Osteocyte (in vitro differentiated cells): ENCODE measurements around the gene MTOR. TPM values are rescaled to one million over a fixed set of nuclear protein-coding genes. Genes with fewer than 3 reads are reported as not detected.
"Not testable (repeated sequence)": the region's sequence is repeated elsewhere in the genome, so short reads cannot be mapped to it uniquely, and the experiment has no call there.

Source experiments
- DNase-seq: peaks from one replicate; pipeline ENCODE4 v3.0.0; 2021; ENCODE audit warnings: mixed read lengths; ENCODE audit not compliant: unreplicated experiment; ENCODE audit errors: extremely low spot score
- H3K27ac Mint-ChIP-seq: one replicate; pipeline ENCODE4 v1.8.0; 2021; ENCODE audit warnings: mild to moderate bottlenecking, mixed read lengths; ENCODE audit not compliant: unreplicated experiment
- H3K27me3 Mint-ChIP-seq: one replicate; pipeline ENCODE4 v1.8.0; 2021; ENCODE audit warnings: mixed read lengths; ENCODE audit not compliant: unreplicated experiment
- H3K36me3 Mint-ChIP-seq: one replicate; pipeline ENCODE4 v1.8.0; 2021; ENCODE audit warnings: mixed read lengths; ENCODE audit not compliant: unreplicated experiment
- H3K4me1 Mint-ChIP-seq: one replicate; pipeline ENCODE4 v1.8.0; 2021; ENCODE audit warnings: mixed read lengths; ENCODE audit not compliant: unreplicated experiment
- H3K4me3 Mint-ChIP-seq: one replicate; pipeline ENCODE4 v1.8.0; 2021; ENCODE audit warnings: mild to moderate bottlenecking, moderate library complexity, mixed read lengths; ENCODE audit not compliant: unreplicated experiment
- H3K9me3 Mint-ChIP-seq: one replicate; pipeline ENCODE4 v1.8.0; 2021; ENCODE audit warnings: mixed read lengths; ENCODE audit not compliant: unreplicated experiment
- total RNA-seq: library from RNA; stranded (reverse); gene quantifications from 2 replicates; pipeline ENCODE4 v1.2.1, GENCODE V29; 2021
- TF ChIP-seq, protein P1 (sequence below): fragments of 200-600 bp; sonication (generic); IDR thresholded peaks from 2 replicates; pipeline ENCODE4 v1.5.0; 2021; ENCODE audit warnings: antibody characterized with exemption, mild to moderate bottlenecking, moderate library complexity

The MTOR gene
- total RNA-seq, 1 donor from 2014 or later, result 42.1 TPM

DNA sequence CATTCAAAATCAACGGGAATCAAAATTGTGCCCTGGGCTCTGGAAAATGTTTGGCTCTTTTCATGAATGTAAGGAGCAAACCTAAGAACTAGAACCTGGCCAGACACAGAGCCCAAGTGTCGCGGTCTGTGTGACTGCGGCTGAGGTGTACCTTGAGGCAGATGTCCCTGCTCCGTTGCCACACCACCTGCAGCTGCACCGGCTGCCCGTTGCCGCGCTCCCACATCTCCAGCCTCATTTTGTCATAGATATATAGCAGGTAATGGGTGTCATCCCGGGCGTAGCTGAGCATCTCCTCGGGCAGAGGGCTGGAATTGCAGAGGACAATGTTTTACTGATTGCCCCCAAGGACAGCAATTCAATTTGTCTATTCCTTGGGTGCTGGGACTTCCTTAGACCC, 181.4 kb downstream of the MTOR start:
- peaks cover 39% of the 10 kb centered on the region for H3K36me3 Mint-ChIP-seq
- TF ChIP-seq, protein P1, sequence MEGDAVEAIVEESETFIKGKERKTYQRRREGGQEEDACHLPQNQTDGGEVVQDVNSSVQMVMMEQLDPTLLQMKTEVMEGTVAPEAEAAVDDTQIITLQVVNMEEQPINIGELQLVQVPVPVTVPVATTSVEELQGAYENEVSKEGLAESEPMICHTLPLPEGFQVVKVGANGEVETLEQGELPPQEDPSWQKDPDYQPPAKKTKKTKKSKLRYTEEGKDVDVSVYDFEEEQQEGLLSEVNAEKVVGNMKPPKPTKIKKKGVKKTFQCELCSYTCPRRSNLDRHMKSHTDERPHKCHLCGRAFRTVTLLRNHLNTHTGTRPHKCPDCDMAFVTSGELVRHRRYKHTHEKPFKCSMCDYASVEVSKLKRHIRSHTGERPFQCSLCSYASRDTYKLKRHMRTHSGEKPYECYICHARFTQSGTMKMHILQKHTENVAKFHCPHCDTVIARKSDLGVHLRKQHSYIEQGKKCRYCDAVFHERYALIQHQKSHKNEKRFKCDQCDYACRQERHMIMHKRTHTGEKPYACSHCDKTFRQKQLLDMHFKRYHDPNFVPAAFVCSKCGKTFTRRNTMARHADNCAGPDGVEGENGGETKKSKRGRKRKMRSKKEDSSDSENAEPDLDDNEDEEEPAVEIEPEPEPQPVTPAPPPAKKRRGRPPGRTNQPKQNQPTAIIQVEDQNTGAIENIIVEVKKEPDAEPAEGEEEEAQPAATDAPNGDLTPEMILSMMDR, result no peak
- H3K4me3 Mint-ChIP-seq, result no peak overlapping the region
- H3K27ac Mint-ChIP-seq, result no peak overlapping the region
- no peaks in the 10 kb centered on the region for H3K27me3 Mint-ChIP-seq
- no peak for DNase-seq
- no peaks in the 10 kb centered on the region for H3K9me3 Mint-ChIP-seq
- H3K4me1 Mint-ChIP-seq, result no peaks in the 10 kb centered on the region

DNA sequence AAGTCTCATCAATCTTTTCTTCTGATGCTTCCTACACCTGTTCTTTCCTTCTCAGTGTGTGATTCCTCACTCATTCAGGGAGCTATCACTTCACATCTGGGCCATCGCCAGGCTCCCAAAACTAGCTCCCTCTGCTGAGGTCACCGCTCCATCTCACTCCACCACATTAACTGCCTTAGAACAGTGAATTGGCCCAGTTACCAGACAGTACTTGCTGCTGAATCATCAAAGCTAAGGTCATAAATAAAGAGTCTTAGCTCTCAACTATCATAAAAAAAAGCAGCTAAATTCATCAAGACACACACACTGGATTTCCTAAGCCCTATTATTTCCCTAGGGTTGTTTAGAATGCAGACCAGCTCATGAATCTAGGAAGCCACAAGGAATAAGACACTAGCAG, 183.7 kb downstream of the MTOR start:
- H3K36me3 Mint-ChIP-seq, result peaks cover 38% of the 10 kb centered on the region
- H3K4me1 Mint-ChIP-seq, result no peaks in the 10 kb centered on the region
- TF ChIP-seq, protein P1, result no peak
- no peak overlapping the region for H3K4me3 Mint-ChIP-seq
- H3K9me3 Mint-ChIP-seq, result no peaks in the 10 kb centered on the region
- no peak for DNase-seq
- H3K27me3 Mint-ChIP-seq, result no peaks in the 10 kb centered on the region
- H3K27ac Mint-ChIP-seq, result no peak overlapping the region

DNA sequence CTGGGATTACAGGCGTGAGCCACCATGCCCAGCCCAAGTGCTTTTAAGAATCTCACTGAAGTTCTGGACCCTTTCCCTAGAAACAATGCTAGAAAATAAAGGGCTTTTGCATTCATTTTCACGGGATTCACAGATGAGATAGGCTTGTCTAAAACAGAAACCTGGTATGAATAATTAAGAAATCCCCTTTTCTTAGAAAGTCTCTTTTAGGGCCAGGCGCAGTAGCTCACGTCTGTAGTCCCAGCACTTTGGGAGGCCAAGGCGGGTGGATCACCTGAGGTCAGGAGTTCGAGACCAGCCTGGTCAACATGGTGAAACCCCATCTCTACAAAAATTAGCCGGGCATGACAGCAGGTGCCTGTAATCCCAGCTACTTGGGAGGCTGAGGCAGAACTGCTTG, 189.0 kb downstream of the MTOR start:
- H3K36me3 Mint-ChIP-seq, result peaks cover 39% of the 10 kb centered on the region

DNA sequence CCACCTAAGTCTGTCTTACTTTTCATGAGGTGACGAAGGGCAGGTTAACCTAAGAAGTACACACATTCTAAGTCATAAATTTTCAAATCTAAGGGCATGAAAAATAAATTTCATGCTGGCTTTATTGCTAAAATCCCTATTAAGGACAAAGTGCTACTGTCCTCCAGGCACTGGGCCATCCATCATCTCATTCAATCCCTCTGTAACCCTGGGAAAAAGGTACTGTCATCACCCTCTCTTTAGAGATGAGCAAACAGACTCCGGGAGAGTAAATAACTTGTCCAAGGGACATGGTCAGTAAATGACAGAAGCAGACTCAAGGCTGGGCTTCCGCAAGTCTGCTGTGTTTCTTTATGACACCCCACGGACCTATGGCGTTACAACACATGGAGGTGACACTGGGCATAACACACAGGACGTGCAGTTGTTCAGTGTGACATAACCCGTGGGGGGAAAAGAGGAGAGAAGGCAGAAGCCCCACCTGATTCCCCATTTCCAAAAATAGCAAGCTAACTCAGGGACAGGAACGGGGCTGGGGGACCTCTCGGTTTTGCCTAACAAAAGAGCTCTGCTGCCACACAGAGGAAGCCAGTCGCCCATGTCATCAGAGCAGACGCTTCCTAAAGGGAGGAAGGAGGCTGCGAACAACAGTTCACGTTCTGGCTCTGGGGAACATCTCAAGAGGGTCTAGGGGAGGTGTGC, 190.0 kb downstream of the MTOR start:
- no peak for DNase-seq
- Mint-ChIP-seq H3K9me3 (no peaks in the 10 kb centered on the region), H3K4me1 (no peaks in the 10 kb centered on the region), H3K4me3 (no peak overlapping the region), H3K36me3 (peaks cover 45% of the 10 kb centered on the region), H3K27me3 (no peaks in the 10 kb centered on the region), H3K27ac (no peak overlapping the region)
- TF ChIP-seq, protein P1, result no peak

More for the DNA sequence above, 189.0 kb downstream of the MTOR start:
- not testable (repeated sequence) for H3K9me3 Mint-ChIP-seq, DNase-seq, H3K4me3 Mint-ChIP-seq, H3K27ac Mint-ChIP-seq, H3K27me3 Mint-ChIP-seq, H3K4me1 Mint-ChIP-seq

DNA sequence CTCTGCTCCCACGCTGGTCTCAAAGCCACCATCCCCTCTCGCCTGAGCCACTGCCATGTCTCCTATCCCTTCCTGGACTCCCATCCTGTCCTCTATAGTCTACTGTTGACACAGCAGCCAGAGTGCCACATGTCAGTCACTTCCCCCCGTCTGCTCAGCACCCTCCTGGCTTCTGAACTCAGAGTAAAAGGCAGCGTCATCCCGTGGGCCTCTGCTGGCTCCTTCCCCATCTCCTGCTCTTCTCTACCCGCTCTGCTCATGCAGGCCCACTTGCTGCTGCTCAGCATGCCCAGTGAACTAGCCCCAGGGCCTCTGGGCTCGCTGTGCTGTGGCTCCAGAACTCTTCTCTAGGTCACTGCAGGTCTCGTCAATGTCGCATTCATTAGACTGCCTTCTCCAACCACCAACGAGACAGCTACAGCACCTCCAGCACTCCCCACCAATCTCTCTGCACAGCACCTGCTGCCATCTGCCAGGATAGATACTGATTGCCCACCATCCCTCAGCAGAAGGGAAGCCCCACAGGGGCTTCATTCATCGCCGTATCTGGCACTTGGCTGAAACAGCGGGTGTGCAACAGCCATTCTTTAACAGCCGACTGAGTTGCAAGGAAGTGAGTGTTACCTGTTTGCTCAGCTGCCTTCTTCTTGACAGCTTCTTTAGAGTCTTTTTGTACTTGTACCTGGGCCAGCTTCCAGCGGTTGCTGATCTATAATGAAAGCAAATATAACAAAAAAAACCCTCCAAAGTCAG, 190.7 kb downstream of the MTOR start:
- Mint-ChIP-seq H3K4me3 (no peak overlapping the region), H3K27ac (peak overlapping the region; percentile 3), H3K36me3 (peaks cover 44% of the 10 kb centered on the region), H3K4me1 (no peaks in the 10 kb centered on the region), H3K9me3 (no peaks in the 10 kb centered on the region), H3K27me3 (no peaks in the 10 kb centered on the region)
- no peak for DNase-seq
- TF ChIP-seq, protein P1, result no peak
